ENCODE data around the gene CEP162. TPM values are rescaled to one million over a fixed set of nuclear protein-coding genes. Genes with fewer than 3 reads are reported as not detected.
"Not testable (repeated sequence)": the region's sequence is repeated elsewhere in the genome, so short reads cannot be mapped to it uniquely, and the experiment has no call there.

The CEP162 gene
- total RNA-seq, 2 experiments from 2014 or later = 4.9 to 5.4 TPM

DNA sequence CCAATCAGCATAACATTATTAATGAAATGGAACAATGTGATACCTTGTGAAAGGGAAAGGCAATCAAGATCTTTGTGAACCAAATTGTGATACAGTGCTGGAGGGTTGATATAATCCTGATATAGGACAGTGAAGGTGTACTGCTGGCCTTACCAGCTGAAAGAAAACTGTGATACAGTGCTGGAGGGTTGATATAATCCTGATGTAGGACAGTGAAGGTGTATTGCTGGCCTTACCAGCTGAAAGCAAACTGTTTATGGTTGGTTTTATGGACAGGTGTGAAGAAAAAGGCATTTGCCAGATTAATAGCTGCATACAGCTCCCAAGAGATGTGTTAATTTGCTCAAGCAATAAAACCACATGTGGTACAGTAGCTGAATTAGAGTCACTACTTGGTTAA, 119.9 kb downstream of the CEP162 start:
- Mint-ChIP-seq H3K36me3 (ENCODE audit: low read depth) (no peaks in the 10 kb centered on the region), H3K4me3 (no peak overlapping the region), H3K4me1 (ENCODE audit: low read depth) (no peaks in the 10 kb centered on the region), H3K27me3 (peaks cover 1% of the 10 kb centered on the region), H3K9me3 (no peaks in the 10 kb centered on the region), H3K27ac (no peak overlapping the region)
- intact Hi-C loops (cut with micrococcal nuclease) = no loop called here
- DNase-seq (no peak), ATAC-seq (no peak)
- CTCF ChIA-PET = no interaction called here
- POLR2A ChIA-PET = no interaction called here
- TF ChIP-seq, protein P1, sequence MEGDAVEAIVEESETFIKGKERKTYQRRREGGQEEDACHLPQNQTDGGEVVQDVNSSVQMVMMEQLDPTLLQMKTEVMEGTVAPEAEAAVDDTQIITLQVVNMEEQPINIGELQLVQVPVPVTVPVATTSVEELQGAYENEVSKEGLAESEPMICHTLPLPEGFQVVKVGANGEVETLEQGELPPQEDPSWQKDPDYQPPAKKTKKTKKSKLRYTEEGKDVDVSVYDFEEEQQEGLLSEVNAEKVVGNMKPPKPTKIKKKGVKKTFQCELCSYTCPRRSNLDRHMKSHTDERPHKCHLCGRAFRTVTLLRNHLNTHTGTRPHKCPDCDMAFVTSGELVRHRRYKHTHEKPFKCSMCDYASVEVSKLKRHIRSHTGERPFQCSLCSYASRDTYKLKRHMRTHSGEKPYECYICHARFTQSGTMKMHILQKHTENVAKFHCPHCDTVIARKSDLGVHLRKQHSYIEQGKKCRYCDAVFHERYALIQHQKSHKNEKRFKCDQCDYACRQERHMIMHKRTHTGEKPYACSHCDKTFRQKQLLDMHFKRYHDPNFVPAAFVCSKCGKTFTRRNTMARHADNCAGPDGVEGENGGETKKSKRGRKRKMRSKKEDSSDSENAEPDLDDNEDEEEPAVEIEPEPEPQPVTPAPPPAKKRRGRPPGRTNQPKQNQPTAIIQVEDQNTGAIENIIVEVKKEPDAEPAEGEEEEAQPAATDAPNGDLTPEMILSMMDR (IDR thresholded peaks at IDR 0.05) = no peak

DNA sequence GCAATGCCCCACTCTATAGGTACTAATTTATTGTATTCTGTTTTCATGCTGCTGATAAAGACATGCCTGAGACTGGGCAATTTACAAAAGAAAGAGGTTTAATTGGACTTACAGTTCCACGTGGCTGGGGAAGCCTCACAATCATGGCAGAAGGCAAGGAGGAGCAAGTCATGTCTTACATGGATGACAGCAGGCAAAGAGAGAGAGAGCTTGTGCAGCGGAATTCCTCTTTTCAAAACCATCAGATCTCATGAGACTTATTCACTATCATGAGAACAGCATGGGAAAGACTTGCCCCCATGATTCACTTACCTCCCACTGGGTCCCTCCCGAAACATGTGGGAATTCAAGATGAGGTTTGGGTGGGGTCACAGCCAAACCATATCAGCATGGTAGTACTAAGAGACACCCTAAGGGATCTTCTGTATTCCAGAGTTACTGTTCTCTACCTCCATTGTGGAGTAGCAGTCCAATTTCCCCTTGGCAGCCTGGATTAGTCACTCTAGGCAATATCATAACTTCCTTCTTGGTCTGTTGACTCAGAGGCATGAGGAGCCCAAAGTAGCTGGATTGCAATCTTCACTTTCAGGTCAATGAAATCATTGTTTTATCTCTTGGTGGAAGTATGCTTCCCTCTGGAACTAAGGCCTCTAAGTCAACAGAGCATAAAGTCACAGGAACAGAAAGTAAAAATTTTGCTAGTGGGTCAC, 122.1 kb downstream of the CEP162 start:
- intact Hi-C loops (cut with micrococcal nuclease); H3K4me3 Mint-ChIP-seq; DNase-seq; ATAC-seq; H3K36me3 Mint-ChIP-seq (ENCODE audit: low read depth); H3K27me3 Mint-ChIP-seq; H3K27ac Mint-ChIP-seq; H3K9me3 Mint-ChIP-seq; POLR2A ChIA-PET; H3K4me1 Mint-ChIP-seq (ENCODE audit: low read depth): not testable (repeated sequence)
- CTCF ChIA-PET = interaction anchor here (1.0 kb wide), 1 partner anchor 26 kb away, joined by 3 read pairs; no protein-coding TSS in a partner anchor

DNA sequence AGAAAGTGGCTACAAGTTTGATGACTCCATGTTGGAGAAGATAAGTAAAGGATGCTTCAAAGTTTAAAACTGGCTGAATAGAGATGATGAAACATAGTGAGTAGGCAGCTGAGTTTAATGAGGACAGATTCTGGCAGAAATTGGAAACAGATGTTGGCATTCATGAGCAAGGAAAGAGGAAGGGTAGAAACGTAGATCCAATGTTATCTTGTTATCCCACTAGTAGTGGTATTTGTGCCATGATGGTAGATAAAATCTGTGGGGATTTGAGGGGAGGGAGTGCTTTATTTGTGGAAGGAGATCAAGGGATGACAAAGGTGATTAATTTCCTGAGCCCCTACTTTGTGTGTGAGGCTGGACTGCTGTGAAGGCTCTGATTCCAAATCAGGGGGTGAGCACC, 124.4 kb downstream of the CEP162 start:
- TF ChIP-seq, protein P1 (IDR thresholded peaks at IDR 0.05) = no peak
- Mint-ChIP-seq H3K27ac (no peak overlapping the region), H3K4me3 (no peak overlapping the region), H3K4me1 (ENCODE audit: low read depth) (no peaks in the 10 kb centered on the region), H3K9me3 (no peaks in the 10 kb centered on the region), H3K27me3 (peaks cover 3% of the 10 kb centered on the region), H3K36me3 (ENCODE audit: low read depth) (no peaks in the 10 kb centered on the region)
- ChIA-PET CTCF (interaction anchor here (0.6 kb wide), 1 partner anchor 34 kb away, joined by 3 read pairs; no protein-coding TSS in a partner anchor), POLR2A (no interaction called here)
- ATAC-seq (no peak), DNase-seq (no peak)
- intact Hi-C loops (cut with micrococcal nuclease) = no loop called here

DNA sequence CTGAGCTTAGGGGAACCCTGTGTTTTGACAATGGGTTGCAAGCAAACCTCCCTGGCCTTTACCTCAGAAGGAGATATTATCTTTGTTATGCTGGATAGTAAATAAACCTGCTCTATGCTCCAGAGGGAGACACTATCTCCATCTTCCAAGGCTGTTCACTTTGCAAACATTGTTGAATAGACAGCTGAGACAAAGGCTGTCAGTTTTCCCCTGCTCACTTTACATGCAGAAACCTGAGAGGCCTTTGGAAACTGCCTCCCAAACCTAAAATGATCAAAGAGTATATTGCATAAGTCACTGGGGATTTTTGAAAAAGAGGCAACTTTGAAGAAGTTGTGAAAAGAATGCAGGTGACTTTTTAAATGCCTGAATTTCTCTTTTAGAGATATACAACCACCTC, 132.3 kb downstream of the CEP162 start:
- no peak overlapping the region for H3K4me3 Mint-ChIP-seq
- H3K27ac Mint-ChIP-seq = no peak overlapping the region
- H3K27me3 Mint-ChIP-seq = peaks cover 5% of the 10 kb centered on the region
- DNase-seq (no peak), ATAC-seq (no peak)
- no peaks in the 10 kb centered on the region for H3K9me3 Mint-ChIP-seq
- no peaks in the 10 kb centered on the region for H3K36me3 Mint-ChIP-seq (ENCODE audit: low read depth)
- ChIA-PET CTCF (no interaction called here), POLR2A (no interaction called here)
- H3K4me1 Mint-ChIP-seq (ENCODE audit: low read depth) = no peaks in the 10 kb centered on the region
- intact Hi-C loops (cut with micrococcal nuclease) = no loop called here
- TF ChIP-seq, protein P1 (IDR thresholded peaks at IDR 0.05) = no peak

DNA sequence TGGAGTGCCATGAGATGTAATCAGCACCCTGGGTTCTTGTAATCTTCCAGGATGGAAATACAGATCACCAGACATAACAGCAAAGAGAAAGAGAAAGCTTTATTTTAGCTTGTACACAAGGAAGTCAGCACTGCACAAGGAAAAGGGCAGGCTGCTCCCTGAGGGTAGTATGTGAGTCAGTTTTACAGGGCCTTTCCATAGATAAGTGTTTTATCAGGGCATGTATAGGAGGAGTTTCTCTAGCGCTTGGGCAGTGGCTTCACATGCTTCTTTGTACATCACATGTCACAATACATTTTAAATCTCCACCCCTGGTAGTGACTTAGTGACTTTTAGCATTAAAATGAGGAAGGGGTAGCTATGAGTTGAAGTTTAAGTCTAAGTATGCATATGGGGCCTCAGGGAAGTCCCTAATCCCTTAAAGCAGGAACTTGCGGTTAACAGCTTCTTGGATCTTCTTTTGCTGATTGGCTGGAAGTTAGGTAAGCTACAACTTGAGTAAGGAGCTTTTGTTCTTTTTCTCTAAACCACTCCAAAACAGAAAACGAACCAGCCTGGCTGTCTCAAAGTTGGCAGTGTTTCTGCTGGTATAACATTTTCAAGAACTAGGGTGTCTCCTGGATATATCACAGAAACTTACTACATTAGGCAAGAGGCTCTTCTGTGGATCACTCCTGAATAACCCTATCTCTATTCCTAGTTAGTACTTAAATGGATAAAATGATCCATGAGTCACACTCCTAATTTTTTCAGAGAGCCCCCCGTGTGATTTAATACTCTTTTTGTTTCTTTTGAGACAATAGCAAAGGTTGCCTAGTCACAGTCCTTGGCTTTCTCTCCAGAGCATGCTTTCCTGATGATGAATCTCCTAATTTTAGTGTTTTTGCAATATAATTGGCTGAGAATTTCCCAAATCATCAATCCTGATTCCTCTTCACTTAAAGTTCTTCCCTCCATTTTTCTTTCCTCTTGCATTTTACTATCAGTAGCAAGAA, 133.7 kb downstream of the CEP162 start:
- H3K36me3 Mint-ChIP-seq (ENCODE audit: low read depth) = no peaks in the 10 kb centered on the region
- intact Hi-C loops (cut with micrococcal nuclease) = no loop called here

More for the DNA sequence above, 133.7 kb downstream of the CEP162 start:
- H3K27ac Mint-ChIP-seq = no peak overlapping the region
- peaks cover 5% of the 10 kb centered on the region for H3K27me3 Mint-ChIP-seq
- ATAC-seq = no peak
- no peak overlapping the region for H3K4me3 Mint-ChIP-seq
- no peaks in the 10 kb centered on the region for H3K4me1 Mint-ChIP-seq (ENCODE audit: low read depth)
- POLR2A ChIA-PET = no interaction called here
- H3K9me3 Mint-ChIP-seq = no peaks in the 10 kb centered on the region
- CTCF ChIA-PET = no interaction called here
- TF ChIP-seq, protein P1 (IDR thresholded peaks at IDR 0.05) = no peak
- DNase-seq = no peak
